ENCODE data around the gene ASXL2.

GRCh38 chr2:25895018-25895417, 16.7 kb upstream of the ASXL2 start:
- TF ChIP-seq CTCF (IDR thresholded peaks at IDR 0.05 in 4 of 5, conservative IDR thresholded peaks at IDR 0.05 in 1 of 5) (no peak), POLR2A (IDR thresholded peaks at IDR 0.05) (no peak)
